NCI-H187 treated with DMSO at 0.1 percent for 48 hours (cell line): ENCODE measurements around the gene CTNNA3.

Experiments used
- DNase-seq: peaks from one replicate; lab custom pipeline; 2025; lab: John Stamatoyannopoulos, UW

Gene CTNNA3

DNA sequence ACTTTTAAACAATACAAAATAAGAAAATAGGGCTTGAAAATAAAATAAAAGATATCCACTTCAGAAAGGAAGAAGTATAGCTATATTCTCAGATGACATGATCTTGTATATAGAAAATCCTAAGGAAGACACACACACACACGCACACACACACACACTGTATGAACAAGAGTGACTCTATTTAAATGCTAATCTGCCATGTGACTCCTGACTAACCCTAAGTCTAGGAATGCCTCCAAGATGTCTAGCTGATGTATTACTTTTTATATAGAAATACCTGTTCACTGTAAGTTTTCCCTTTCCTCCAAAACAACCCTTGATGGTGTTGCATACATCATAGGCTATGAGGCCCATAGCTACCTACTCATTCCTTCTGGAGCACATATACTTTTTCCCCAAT lies 943.3 kb downstream of the CTNNA3 start:
- DNase-seq = no peak

DNA sequence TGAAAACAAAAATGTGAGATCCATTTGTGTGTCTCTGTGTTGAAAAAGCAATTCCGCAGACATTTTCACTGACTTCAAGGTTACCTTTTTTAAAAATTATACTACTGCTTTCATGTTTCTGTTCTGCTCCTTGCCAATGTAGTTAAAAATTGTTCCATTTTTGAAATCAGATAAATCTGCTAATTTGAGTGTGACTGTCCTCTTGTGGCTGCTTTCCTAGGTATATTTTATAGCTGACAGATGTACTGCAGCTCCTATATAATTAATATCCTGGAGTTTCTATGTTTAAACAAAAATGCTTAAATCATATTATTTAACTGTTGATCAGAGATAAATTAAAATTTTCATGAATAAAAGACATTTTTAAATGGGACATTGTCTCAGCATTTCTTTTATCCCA lies 947.8 kb downstream of the CTNNA3 start:
- no peak for DNase-seq

DNA sequence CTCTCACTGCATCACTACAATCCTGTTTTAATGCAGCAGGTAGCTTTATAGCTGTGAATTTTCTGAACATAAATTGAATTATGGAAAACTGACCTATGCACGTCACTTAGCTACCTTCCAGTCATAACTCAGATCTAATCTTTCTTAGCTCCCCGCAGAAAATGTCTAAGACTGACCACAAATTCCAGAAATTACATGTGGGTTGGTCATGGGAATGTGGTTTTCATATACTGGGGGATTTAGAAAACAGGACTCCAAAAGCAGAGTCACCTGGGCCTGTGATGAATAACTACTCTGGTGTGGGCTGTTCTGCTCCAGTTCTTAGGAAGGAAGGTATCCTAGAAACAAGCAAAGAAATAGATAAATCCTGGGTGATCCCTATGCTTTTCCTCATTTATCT lies 948.5 kb downstream of the CTNNA3 start:
- DNase-seq = no peak

DNA sequence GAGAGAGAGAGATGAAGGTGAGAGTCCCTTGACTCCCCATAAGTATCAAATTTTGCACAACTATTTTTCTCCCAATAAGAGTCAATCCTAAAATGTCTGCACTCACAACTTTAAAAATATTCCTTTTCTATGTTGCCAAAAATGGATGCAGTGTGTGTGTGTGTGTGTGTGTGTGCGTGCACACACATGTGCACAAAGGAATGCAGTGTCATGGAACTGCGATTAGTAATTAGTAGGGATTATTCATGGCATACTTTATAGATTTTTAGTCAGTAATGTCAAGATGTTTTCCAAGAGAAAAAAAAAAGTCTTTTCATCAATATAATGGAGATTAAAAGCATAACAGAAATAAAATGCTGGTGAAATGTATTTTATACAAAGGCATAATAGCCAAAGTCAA lies 949.3 kb downstream of the CTNNA3 start:
- DNase-seq = no peak

DNA sequence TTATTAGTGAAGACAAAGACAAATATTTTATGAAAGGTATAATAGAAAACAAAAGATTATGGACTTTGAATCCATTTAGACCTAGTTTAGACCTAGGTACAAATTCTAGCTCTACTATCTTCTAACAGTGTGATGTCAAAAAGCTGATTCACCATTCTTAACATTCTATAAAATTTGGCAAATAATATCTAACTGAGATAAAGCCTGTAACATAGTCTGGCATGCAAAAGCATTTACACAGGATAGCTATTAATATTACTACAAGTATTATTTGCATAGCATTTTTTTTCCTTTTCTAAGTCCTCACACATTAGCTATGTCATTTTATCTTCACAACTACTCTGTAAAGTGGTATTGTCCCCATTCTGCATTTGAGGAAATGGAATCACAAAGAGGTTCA lies 949.7 kb downstream of the CTNNA3 start:
- no peak for DNase-seq

DNA sequence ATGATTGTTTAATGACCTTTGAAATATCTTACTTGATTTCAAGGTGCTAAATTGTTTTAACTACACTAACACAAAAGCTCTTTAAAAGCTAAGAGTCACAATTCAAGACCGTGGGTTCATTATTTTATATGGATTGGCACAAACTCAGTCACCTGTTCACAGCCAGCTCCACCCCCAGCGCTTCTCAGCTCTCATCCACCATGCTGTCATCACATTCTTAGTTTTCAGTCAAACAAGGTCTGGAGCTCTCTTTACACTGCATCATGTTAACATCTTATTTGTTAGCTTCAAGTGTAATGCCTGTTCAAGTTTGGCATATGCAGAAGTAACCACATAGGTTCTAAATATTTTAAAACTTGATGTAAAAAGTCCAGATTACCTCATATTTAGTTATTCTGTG lies 951.1 kb downstream of the CTNNA3 start:
- no peak for DNase-seq

DNA sequence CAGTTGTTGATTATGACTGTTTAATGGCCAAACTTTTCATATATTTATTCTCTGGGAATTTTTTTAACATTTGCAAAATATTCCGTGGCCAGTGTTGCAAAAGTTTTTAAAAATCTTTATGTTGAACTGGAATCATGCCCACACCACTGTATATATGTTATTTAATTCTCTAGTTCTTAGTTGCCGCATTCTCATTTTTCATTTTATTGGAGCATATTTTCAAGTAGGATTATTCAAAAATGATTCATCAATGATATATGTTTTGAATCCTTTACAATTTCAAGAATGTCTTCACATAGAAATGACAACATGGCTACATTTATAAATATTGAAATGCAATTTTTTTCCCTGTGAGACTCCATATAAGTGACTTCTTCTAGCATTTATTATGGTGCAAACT lies 958.8 kb downstream of the CTNNA3 start:
- DNase-seq = no peak

DNA sequence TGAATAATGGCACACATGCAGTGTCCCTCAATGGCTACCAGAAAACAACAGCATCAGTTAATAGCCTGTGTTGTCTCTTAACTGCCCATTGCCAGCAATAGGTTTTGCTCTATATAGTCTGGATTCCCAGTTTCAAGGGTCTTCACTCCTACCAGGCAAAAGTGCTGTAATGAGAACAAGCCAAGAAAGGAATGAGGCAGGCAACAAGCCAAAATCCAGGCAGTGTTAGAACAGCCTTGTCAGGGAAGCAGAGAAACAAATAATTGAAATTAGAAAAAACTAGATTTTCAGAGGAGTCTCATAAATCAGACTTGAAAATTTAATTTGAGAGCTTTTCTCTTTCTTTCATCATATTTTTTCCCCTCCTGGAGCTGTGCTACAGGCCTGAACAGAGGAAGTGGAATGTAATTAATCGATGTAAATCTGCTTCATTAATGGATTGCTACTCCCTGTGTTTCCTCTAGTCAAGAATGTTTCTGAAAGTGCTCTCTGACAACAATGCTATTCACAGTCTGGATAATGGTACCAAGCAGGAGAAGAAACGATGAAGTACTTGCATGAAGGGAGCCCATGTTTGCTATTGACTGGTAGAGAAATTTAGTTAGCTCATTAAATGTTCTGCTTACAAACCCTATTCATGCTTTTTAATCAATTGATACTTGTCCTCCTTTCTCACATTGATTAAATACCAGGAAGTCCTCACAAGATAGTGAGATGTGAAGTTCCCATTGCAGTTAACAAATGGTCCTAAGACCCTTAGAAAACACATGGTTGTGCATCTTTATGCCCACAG lies 972.2 kb downstream of the CTNNA3 start:
- DNase-seq = no peak

DNA sequence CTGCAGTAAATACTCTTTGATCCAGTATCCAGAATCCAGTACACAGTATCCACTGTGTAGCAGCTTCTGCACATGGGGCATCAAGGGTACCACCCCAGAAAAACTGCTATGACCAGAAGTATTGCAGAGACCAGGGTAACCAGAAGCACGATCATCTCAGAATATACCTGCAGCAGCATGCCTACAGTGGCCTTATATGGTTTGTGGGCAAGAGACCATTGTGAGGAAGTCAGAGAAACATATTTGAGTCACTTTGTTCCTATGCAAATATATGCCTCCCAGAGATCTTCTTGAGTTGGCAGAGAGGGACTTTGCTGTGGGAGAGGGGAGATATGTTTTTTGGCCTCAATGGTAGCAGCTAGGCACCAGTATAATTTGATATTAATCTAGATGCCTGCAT lies 976.5 kb downstream of the CTNNA3 start:
- no peak for DNase-seq

DNA sequence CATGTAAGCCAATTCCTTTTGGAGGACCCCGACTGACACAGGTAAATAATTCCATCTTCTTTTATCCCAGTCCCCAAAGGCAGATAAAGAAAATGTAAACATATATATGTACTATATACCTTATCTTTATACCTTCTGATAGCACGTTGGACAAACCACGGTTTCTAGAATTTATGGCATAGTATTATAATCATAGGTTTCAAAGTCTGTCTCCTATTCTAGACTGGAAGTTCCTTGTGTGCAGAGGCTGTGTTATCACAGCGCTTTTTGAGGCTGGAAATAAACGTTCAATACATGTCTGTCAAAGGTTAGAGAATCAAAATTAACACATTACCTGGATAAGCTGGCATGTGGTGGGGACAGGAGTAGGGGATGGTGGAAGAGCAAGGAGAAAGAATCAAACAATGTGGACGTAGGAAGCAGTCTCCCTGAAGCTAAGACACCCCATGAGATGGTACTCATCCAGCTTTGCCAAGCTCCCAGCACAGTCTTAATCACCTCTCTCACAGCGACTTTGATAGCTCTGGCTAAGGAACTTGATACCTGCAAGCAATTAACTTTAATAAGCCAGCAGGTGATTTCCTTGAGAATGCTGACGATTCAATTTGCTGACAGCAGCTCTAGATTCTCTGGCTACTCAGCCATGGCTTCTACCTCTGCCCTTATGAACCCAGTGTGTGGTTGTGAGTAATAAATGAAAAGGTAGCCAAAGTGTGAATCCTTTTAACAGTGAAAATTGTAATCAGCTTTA lies 978.6 kb downstream of the CTNNA3 start:
- DNase-seq = no peak

DNA sequence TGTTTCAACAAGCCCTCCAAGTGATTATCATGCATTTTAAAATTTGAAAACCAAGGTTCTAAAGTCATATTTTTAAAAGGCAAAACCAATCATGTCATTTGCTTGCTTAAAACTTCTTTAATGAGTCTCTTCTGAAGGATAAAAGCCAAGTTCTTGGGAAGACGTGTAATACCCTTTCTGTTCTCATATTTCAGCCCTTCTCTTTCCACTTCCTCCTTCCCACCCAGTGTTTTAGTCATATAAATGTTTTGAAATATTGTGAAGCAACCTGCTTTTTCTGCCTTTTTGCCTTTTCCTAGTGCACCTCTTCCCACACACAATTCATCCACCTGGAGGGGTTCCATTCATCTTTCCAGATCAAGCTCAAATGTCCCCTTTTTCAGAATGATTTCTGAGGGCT lies 981.3 kb downstream of the CTNNA3 start:
- no peak for DNase-seq

DNA sequence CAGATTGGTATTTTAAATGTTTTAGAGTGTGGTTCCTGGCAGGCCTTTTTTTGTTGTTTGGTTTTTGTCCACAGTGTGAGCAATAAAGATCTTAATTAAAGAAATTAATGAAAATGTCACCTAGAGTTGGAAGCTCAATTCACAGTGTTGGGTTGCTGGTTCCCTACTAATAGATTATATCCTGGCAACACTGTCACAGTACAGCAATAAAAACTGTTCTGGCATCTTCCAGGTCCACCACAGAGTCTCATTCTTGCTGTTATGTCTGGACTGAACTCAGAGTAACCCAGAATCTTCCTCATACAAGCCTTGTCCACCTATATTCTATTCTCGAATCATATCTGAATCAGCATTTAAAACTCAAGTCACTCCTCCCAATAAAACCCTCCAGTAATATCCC lies 982.6 kb downstream of the CTNNA3 start:
- no peak for DNase-seq

DNA sequence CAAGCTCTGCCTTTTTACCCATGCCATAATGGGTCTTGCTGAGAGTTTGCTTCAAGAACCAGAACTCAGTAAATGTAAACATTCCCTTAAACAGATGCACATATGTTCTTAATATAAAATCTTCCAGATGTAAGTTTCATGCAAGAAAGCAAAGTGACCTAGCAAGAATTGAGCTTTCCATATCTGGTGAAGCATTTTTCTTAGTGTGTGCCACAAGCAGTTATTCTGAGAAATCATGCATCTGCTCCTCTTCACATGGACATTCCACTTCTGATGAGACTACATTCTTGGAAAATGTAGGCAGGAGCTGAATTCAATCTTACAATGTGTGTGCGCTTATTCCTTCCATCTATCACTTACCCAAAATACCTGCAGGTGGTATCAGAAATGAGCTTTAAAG lies 997.9 kb downstream of the CTNNA3 start:
- no peak for DNase-seq

DNA sequence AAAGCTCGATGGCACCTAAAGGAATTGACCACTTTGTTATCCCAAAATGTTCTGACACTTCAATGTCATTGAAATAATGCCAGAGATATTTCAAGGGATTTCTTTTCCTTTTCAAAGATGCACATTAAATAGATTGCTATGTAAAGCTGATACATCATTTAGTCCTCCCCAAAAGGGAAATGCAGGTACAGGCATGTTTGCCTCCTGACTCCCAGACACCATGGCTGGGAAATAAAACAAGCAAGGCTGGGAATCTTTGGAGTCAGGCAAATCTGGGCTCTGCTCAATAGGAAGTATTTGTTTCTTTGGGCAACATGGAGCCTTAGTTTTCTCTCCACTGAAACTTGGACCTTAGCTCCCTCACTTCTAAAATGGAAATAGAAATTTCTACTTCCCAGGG lies 1000.9 kb downstream of the CTNNA3 start:
- DNase-seq = no peak

DNA sequence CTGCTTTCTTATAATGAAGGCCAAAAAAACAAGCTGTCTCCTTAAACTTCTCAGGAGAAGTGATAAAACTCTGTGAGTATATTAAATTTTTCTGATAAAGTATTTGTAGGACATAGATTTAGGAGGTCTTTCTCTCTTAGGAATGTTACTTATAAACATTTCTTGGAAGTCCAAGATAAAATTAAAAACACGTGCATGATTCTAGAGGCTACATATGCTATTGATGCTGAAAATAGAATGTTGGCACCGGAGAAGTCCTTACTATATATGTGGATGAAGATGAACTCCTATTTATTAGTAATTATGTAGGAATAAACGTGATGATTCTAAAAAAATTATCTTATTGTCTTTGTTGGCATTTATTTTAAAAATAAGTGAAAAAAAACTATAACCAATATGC lies 1011.4 kb downstream of the CTNNA3 start:
- DNase-seq = no peak

DNA sequence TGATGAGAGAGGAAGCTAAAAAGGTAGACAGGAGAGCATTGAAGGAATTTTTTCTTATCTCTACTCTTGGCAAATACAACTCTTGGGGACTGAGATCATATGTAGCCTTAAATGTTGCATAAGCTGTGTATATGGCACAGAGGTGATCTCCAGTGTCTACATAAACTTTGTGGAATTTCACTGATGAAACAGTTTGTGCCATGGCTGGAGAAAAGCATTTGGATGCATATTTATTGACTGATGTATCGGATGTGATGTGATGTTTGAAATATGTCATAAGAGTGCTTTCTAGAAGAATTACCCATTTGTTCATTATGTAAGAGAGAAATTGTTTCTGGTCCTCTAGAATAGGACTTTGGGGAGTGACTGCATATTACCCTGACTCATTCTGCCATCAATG lies 1015.1 kb downstream of the CTNNA3 start:
- no peak for DNase-seq

DNA sequence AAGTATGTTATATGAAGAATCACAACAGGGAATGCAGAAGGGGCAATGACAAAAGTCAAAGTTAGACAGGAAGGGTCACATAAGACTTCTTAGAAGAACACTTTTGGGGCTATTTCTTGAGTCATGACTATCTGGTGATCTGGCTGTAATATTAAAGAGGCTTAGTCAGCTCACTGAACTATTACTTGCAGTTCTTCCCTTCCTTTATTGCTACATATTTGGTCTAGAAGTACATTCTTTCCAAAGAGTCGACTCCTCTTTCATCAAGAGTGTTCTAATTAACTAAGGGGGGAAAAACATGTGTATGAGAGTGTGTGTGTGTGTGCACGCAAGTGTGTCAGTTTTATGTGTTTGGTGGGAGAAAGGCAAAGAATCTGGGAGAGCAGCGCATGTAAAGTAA lies 1017.5 kb downstream of the CTNNA3 start:
- DNase-seq = no peak

DNA sequence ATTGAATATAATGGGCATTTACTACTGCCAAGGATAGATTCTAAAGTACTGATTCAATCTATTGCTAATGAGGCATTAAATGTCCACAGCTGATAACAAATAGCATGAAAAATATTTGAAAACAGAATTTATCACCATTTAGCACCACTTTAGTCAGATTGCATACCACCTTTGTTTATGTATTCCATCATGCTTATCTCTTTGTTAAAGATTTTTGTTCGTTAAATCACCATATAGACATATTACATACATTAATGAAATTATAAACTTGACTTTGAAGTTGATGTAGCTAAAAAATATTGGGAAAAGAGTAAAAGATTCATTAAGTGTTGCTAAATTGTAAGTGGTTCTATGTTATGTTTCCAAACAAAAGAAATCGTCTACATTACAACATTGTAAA lies 1022.9 kb downstream of the CTNNA3 start:
- DNase-seq = no peak

DNA sequence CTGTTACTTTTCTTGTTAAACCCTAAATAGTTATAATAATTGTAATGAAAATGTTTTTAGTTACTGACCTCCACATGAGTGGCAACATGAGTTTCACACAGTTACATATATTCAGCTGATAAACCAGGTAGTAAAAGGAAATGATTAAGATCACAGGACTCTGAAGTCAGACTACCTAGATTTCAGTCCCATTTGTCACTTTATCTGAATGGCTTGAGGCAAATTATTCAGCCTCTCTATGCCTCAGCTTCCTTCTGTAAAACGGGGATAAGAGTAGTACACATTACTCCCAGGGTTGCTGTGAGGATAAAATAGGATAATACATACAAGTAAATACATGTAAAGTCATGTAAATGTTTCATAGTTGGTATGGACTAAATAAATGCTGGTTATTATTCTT lies 1024.4 kb downstream of the CTNNA3 start:
- no peak for DNase-seq

DNA sequence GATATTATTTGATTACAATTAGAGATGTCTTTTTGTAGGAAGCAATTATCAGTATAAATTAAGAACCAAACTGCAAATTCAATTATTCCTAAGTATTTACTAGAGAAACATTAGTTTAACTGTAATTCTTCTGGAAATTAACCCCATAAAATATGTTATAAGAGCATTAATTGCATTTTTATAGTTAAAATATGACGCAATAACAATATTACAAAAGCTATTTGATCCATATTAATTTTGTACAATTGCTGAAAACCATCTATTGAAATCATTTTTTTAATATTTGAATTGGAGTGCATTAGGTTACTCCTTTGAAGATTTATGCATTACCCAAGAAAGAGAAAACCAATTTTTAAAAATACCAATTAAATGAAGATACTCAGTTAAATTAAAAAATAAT lies 1024.9 kb downstream of the CTNNA3 start:
- DNase-seq = no peak

DNA sequence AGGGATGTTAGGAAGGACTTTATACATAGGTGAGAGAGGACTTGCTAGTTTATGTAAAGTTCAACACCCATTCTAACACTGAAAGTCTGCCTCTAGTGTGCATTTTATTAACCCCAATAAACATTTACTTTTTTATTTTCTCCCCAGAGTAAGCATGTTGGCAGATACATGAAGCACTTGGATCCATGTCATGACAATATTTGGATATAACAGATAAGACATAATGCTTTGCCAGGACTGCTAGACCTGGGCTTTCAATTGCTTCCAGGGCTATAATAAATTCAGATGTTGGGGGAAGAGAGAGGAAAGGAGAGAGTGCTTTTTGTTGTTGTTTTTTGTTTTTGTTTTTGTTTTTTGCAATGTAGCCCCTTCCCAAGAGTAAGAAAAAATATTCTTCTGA lies 1039.5 kb downstream of the CTNNA3 start:
- DNase-seq = no peak

DNA sequence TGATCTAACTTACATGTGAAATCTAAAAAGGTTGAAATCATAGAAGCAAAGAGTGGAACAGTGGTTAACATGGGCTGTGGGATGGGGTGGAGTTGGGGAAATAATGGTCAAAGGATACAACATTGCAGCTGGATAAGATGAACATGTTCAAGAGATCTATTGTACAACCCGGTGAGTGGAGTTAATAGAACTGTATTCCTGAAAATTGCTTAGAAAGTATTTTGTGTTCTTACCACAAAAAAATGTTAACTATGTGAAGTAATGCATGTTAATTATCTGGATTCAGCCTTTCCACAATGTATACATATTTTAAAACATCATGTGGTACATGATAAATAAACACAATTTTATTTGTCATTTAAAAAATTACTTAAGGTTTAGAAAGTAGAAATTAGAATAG lies 1041.1 kb downstream of the CTNNA3 start:
- DNase-seq = no peak

DNA sequence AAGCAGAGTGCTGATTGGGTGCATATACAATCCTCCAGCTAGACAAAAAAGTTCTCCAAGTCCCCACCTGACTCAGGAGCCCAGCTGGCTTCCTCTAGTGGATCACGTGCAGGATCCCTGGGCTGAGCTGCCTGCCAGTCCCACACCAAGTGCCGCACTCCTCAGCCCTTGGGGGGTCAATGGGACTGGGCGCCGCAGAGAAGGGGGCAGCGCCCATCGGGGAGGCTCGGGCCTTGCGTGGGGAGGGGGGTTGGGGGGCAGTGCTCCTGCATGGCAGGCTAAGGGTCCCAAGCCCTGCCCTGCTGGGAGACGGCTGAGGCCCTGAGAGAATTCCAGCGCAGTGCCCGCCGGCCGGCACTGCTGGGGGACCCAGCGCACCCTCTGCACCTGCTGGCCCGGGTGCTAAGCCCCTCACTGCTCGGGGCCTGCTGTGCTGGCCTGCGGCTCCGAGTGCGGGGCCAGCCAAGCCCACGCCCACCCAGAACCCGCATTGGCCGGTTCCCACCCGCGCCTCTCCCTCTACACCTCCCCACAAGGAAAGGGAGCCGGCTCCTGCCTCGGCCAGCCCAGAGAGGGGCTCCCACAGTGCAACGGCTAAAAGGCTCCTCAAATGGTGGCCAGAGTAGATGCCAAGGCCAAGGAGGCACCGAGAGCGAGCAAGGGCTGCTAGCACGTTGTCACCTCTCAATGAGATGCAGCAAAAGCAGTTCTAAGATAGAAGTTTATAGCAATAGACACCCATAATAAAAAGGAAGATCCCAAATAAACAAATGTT lies 1044.5 kb downstream of the CTNNA3 start:
- DNase-seq = no peak
